Activated CD4-positive, alpha-beta memory T cell treated with anti-CD3 and anti-CD28 coated beads for 36 hours (primary cell): ENCODE measurements around the gene CPZ. TPM values are rescaled to one million over a fixed set of nuclear protein-coding genes. Genes with fewer than 3 reads are reported as not detected.
"Not testable (repeated sequence)": the region's sequence is repeated elsewhere in the genome, so short reads cannot be mapped to it uniquely, and the experiment has no call there.

Experiments
- CTCF ChIA-PET: fragments of 350-600 bp; sonication (Branson Sonifier 250); formaldehyde crosslinking; loops from one replicate; lab custom pipeline; 2021; ENCODE audit warnings: antibody characterized with exemption, inconsistent platforms; lab: Charles Lee
- POLR2A ChIA-PET: fragments of 350-600 bp; sonication (Branson Sonifier 250); formaldehyde crosslinking; loops from one replicate; lab custom pipeline; 2021; ENCODE audit warnings: antibody characterized with exemption; lab: Charles Lee
- DNase-seq: peaks from one replicate; pipeline ENCODE4 v3.0.0-alpha.2; 2020
- H3K27ac Mint-ChIP-seq: one replicate; pipeline ENCODE4 v1.8.0; 2021; ENCODE audit warnings: mixed read lengths
- H3K27me3 Mint-ChIP-seq: one replicate; pipeline ENCODE4 v1.8.0; 2021; ENCODE audit warnings: mixed read lengths
- H3K36me3 Mint-ChIP-seq: one replicate; pipeline ENCODE4 v1.8.0; 2021; ENCODE audit warnings: mixed read lengths
- H3K4me1 Mint-ChIP-seq: one replicate; pipeline ENCODE4 v1.8.0; 2021; ENCODE audit warnings: low read depth, mixed read lengths
- H3K4me3 Mint-ChIP-seq: one replicate; pipeline ENCODE4 v1.8.0; 2021; ENCODE audit warnings: mild to moderate bottlenecking, mixed read lengths
- H3K9me3 Mint-ChIP-seq: one replicate; pipeline ENCODE4 v1.8.0; 2021; ENCODE audit warnings: mixed read lengths
- intact Hi-C: fragments of 100-400 bp; cut with micrococcal nuclease; formaldehyde crosslinking; loops from one replicate; pipeline ENCODE4 v1.15.1; 2023
- total RNA-seq, 2 experiments: library from RNA; stranded (reverse); gene quantifications; one replicate each; pipeline ENCODE4 v1.2.3, GENCODE V29; 2021

The CPZ gene
- total RNA-seq, 2 experiments from 2014 or later: not detected

DNA sequence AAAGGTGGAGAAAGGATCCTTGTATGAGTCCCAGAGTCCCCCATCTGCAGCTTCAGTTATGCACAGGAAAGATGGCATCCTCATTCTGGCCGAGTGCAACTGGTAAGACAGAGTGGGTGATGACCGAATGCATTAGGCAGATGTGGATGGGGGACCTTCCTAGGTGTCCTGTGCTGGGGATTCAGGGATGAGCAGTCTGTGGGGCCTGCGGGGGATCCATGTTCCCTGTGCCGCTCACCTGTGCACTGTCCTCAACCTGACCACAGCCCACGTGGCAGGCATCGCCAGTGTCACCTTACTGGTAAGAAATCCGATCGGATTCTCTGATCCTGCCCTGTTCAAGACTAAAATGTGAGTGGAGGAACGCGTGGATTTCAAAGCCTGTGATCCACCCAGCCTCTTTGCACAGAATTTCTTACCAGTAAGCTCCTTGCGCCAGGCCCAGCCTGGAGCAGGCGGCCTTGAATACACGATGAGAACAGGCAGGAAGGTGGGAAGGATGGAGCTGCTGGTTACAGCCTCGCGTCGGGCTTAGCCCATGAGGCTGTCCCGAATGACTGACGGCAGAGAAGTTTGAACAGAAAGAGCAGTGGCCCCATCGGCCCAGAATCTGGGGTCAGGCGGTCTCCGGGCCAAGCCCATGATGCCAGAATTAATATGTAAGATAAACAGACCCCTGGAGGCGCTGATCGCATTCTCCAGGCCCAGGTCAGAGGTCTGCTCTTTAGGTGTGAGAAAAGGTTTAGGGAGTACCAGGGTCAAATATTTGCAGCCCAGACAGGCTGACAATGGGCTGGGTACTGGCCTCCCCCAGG is 56.5 kb downstream of the CPZ start:
- Mint-ChIP-seq H3K36me3 (no peaks in the 10 kb centered on the region), H3K27ac (no peak overlapping the region), H3K4me3 (no peak overlapping the region), H3K9me3 (peaks cover 3% of the 10 kb centered on the region), H3K4me1 (no peaks in the 10 kb centered on the region), H3K27me3 (no peaks in the 10 kb centered on the region)
- CTCF ChIA-PET: no interaction called here
- intact Hi-C loops: no loop called here
- DNase-seq: no peak
- POLR2A ChIA-PET: no interaction called here

DNA sequence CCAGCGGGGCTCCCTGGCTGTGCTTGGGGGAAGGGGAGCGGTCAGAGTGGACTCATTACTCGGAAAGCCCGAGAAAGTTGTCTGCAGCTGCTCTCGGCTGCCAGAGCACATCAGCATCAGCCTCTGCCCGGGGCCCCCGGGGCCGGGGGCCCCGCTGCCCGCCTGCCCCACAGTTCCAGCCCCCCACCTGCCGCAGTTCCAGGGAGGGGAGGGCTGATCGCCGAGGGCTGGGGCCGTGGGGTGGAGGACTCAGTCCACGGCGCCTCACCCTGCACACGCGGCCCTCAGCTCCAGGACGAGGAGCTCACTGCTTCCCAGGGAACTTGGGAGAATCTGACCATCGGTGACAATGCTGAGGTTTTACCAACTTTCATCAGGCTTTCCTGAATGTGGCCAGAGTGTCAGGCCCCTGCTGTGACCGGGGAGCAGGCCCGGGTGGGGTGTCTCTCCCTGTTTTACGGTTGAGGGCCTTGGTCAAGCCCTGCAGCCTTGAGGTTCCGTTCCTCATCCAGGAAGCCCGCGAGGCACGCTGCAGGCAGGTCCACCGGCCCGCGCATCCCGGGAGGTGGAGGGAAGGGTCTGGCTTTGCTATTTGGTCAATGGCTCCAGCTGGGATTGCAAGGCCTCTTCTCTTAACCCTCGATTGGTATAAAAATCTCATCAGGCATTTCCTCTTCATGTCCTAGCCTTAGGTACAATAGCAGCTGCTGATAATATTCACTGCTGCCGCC is 57.2 kb downstream of the CPZ start:
- H3K4me3 Mint-ChIP-seq: no peak overlapping the region
- no peaks in the 10 kb centered on the region for H3K4me1 Mint-ChIP-seq
- H3K27me3 Mint-ChIP-seq: no peaks in the 10 kb centered on the region
- intact Hi-C loops: no loop called here
- CTCF ChIA-PET: no interaction called here
- peaks cover 8% of the 10 kb centered on the region for H3K9me3 Mint-ChIP-seq
- H3K36me3 Mint-ChIP-seq: no peaks in the 10 kb centered on the region
- POLR2A ChIA-PET: no interaction called here
- no peak for DNase-seq
- no peak overlapping the region for H3K27ac Mint-ChIP-seq

DNA sequence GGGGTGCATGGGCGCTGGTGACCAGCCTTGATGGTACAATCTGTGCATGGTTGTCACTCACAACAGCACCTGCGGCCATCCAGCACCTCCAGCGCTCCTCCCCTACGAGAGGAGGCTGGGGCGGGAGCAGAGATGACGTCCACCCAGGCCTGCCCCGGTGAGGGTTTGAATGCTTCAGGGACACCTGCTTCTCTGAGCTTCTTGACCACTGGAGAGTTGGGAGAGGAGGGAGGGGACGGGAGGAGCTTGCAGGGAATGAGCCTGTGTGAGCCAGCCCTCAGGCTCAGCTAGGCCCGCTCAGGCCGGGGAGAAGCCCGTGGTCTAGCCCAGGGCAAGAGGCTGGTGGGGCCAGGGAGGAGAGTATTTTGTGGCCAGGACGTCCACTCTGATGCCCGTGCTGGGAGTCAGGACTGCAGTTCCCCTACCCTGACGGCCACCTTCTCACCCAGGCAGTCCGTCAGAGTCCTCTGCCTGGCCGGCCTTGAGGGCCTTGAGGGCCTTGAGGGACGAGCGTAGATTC is 59.2 kb downstream of the CPZ start:
- H3K27me3 Mint-ChIP-seq: no peaks in the 10 kb centered on the region
- peaks cover 8% of the 10 kb centered on the region for H3K9me3 Mint-ChIP-seq
- no peak overlapping the region for H3K4me3 Mint-ChIP-seq
- POLR2A ChIA-PET: no interaction called here
- H3K4me1 Mint-ChIP-seq: no peaks in the 10 kb centered on the region
- intact Hi-C loops: no loop called here
- no peak overlapping the region for H3K27ac Mint-ChIP-seq
- no peaks in the 10 kb centered on the region for H3K36me3 Mint-ChIP-seq
- CTCF ChIA-PET: interaction anchor here (0.9 kb wide), 1 partner anchor 44 kb away, joined by 3 read pairs; no protein-coding TSS in a partner anchor
- DNase-seq: no peak

DNA sequence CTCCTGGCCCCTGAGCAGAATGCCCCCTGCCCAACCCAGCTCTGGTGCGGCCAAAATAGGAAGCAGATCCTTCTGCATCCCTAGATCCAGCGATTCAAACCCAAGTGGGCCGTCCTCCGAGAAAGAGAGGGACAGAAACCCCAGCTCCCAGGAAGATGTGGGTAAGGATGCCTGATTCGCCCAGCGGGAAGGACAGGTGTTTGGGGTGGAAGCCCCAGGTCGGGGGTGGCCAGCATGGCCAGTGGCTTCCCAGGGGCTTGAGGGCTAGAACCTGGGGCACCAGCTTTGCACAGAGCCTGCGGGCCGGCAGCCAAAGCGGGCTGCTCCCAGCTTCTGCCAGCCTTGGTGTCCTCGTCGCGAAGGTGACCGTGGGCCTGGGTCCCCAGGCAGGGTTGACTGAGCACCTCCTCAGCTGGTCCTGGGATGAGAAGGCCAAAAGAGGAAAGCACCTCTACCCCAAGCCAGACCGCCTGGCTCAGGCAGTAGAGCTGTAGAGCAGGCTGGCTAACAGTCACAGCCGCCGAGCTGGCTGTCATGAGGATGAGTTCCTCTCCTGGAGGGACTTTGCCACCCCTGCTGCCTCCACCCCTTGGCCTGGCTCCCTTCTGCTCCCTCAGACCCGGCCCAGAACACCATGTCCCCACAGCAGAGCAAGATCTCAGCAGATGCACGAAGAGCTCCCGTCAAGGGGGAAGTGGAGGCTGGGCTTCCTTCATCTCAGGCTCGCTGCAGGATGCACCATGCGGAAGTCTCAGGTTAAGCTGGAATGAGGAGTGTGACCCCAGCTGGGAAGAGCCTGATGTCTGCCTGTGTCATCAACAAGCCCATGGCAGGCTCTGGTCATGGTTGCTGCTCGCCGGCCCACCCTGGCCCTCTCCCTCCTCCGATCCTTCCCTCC is 59.9 kb downstream of the CPZ start:
- no peak for DNase-seq
- intact Hi-C loops: no loop called here
- no peaks in the 10 kb centered on the region for H3K27me3 Mint-ChIP-seq
- H3K4me1 Mint-ChIP-seq: no peaks in the 10 kb centered on the region
- peaks cover 8% of the 10 kb centered on the region for H3K9me3 Mint-ChIP-seq
- no peak overlapping the region for H3K4me3 Mint-ChIP-seq
- H3K27ac Mint-ChIP-seq: no peak overlapping the region
- H3K36me3 Mint-ChIP-seq: no peaks in the 10 kb centered on the region
- ChIA-PET POLR2A (no interaction called here), CTCF (interaction anchor here (0.9 kb wide), 1 partner anchor 45 kb away, joined by 3 read pairs; no protein-coding TSS in a partner anchor)

DNA sequence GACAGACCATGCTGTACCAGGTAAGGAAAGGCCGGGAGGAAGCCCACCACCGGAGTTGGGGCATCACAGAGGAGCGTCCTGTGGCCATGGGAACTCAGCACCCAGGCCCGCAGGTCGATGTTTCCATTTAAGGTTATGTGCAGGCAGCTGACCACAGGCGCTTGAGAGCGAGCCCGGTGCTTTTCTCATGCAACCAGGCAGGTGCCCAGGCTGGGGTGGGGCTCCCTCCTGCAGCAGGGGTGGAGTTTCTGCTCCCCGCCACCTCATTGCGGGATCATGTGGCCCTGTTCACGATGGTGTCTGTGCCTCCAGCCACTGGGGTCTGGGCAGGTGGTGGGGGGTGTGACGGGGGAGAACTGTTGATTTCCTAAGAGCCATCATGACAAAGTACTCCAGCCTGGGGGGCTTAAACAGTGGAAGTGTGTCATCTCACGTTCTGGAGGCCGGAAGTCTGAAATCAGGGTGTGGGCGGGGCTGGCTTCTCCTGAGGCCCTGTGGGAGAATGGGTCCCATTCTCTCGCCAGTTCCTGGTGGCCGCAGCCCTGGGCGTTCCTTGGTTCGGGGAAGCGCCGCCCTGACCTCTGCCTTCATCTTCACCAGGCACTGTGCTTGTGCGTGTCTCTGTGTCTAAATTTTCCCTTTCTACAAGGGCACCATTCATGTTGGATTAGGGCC is 60.9 kb downstream of the CPZ start:
- ChIA-PET CTCF (no interaction called here), POLR2A (no interaction called here)
- H3K27ac Mint-ChIP-seq: no peak overlapping the region
- no peak for DNase-seq
- H3K4me1 Mint-ChIP-seq: no peaks in the 10 kb centered on the region
- intact Hi-C loops: no loop called here
- no peak overlapping the region for H3K4me3 Mint-ChIP-seq
- H3K9me3 Mint-ChIP-seq: peaks cover 8% of the 10 kb centered on the region
- H3K36me3 Mint-ChIP-seq: no peaks in the 10 kb centered on the region
- no peaks in the 10 kb centered on the region for H3K27me3 Mint-ChIP-seq

DNA sequence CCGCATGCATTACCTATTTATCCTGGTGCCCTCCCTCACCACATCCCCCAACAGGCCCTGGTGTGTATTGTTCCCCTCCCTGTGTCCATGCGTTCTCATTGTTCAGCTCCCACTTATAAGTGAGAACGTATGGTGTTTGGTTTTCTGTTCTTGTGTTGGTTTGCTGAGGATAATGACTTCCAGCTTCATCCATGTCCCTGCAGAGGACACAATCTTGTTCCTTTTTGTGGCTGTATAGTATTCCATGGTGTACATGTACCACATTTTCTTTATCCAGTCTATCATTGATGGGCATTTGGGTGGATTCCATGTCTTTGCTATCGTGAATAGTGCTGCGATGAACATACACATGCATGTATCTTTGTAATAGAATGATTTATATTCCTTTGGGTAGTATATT is 61.6 kb downstream of the CPZ start:
- DNase-seq, H3K4me3 Mint-ChIP-seq, intact Hi-C loops, POLR2A ChIA-PET, H3K36me3 Mint-ChIP-seq, H3K27ac Mint-ChIP-seq, H3K4me1 Mint-ChIP-seq, H3K9me3 Mint-ChIP-seq, CTCF ChIA-PET, H3K27me3 Mint-ChIP-seq: not testable (repeated sequence)

DNA sequence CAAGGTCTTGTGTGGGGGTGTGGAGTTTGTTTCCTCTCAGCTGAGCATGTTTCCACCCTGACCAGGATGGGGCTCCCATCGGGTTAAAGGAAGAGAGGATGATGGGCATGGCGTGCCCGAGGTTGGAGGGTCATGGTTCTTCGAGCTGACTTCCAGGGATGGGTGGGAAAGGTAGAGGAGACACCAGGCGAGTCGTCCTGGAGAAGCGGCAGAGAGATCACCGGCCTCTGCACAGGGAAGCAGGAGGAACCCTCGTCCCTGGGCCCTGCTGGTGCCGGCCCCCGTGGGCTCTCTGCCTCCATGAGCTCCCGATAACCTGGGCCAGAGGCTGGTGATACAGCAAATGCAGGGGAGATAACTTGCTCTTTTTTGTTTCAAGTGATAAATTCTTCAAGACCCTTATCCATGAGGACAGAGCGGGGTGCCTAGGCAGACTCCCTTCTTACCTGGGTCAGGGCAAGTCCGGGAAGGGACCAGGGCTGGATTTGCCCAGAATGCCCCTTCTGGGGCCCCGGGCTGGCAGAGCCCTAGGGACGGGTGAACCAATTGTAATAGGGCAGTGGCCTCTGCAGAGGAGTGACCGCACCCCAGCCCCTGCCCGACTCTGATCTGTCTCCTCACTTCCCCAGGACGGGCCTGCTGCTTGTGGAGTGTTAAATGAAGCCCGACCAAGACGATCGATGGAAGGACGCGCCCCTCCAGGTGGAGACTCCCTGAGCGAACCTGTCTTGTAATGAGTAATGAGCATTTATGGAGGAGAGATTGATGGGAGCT is 63.0 kb downstream of the CPZ start:
- H3K4me3 Mint-ChIP-seq: no peak overlapping the region
- intact Hi-C loops: no loop called here
- H3K36me3 Mint-ChIP-seq: no peaks in the 10 kb centered on the region
- H3K27ac Mint-ChIP-seq: no peak overlapping the region
- ChIA-PET CTCF (no interaction called here), POLR2A (no interaction called here)
- no peaks in the 10 kb centered on the region for H3K4me1 Mint-ChIP-seq
- no peak for DNase-seq
- peaks cover 2% of the 10 kb centered on the region for H3K27me3 Mint-ChIP-seq
- peaks cover 8% of the 10 kb centered on the region for H3K9me3 Mint-ChIP-seq

DNA sequence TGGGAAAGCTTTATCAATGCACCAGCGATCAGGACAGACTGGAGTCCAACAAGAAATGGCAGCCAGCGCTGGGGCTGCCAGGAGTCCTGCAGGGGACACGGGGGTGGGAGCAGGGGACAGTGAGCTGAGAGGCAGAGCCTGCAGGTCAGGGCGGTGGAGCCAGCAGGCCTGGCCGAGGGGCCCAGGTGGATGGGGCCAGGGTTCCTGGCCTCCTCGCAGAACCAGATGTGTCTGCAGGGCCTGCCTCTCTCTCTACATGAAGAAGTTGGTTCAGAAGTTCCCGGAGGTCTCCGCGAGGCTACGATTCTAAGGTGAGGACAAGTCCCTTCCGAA is 63.6 kb downstream of the CPZ start:
- H3K4me1 Mint-ChIP-seq: no peaks in the 10 kb centered on the region
- CTCF ChIA-PET: no interaction called here
- H3K27me3 Mint-ChIP-seq: peaks cover 5% of the 10 kb centered on the region
- intact Hi-C loops: no loop called here
- DNase-seq: no peak
- H3K27ac Mint-ChIP-seq: no peak overlapping the region
- POLR2A ChIA-PET: no interaction called here
- no peaks in the 10 kb centered on the region for H3K36me3 Mint-ChIP-seq
- H3K9me3 Mint-ChIP-seq: peaks cover 8% of the 10 kb centered on the region
- H3K4me3 Mint-ChIP-seq: no peak overlapping the region

DNA sequence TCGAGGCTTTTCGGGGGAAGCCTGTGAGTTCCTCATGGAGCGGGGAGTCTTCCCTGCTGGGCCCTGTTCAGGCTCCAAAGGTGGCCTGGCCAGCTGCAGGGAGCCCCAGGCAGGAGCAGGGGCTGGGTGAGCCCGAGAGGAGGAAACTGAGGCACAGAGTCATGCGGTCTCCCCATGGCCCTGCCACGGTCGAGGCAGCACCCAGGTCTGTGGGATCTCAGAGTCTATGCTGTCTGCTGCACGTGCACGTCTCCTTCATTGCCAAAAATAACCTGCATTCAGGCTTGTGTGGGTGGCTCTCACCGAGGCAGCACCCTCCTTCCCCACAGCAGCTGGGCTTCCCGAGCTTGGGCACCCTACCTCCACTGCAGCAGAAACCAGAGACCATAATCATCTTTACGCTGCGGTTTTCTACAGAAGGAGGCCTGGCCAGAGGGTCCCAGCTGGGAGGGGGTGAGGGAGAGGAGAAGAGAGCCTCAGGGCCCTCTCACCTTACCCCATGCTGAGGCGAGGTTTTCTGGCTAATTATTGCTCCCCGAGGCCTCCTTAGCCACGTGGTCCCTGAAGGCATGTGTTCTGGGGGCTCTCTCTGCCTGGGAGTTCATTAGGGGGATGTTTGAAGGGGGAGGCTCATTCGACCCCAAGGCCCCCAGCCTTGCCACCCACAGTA is 64.3 kb downstream of the CPZ start:
- no peaks in the 10 kb centered on the region for H3K36me3 Mint-ChIP-seq
- no peak overlapping the region for H3K4me3 Mint-ChIP-seq
- H3K27ac Mint-ChIP-seq: no peak overlapping the region
- peaks cover 5% of the 10 kb centered on the region for H3K27me3 Mint-ChIP-seq
- peaks cover 8% of the 10 kb centered on the region for H3K9me3 Mint-ChIP-seq
- ChIA-PET POLR2A (no interaction called here), CTCF (no interaction called here)
- intact Hi-C loops: no loop called here
- no peak for DNase-seq
- no peaks in the 10 kb centered on the region for H3K4me1 Mint-ChIP-seq

DNA sequence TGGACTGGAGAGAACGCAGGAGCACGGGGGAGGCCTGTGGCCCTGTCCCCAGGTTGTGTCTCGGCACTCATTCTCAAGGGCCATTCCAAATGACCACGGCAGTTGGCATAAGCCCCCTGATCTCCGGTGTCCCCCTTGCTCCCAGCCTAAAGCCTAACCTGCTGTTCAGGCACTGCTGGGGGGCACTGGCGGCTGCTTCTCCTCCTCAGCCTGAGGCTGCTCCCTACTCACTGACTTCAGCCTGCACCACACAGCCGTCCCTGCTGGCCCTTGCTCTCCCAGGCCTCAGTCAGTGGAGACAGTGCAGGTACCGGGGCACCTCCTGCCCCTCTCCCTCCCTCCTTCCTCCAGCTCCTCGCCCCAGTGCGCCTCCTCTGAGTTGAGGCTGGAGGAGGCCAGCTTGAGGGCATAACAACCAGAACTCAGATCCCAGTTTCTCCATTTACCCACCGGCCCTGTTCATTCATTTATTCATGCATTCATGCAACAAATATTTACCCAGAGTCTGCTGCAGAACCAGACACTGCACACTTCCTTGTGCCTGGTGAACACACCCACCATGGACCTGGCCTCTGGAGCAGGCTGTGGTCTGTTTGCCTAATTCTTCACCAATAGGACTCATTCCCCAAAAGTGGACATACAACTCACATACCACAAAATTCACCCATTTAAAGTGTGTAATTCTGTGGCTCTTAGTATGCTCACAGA is 65.0 kb downstream of the CPZ start:
- Mint-ChIP-seq H3K36me3 (no peaks in the 10 kb centered on the region), H3K9me3 (peaks cover 8% of the 10 kb centered on the region), H3K27ac (no peak overlapping the region), H3K4me3 (no peak overlapping the region), H3K27me3 (peaks cover 8% of the 10 kb centered on the region), H3K4me1 (no peaks in the 10 kb centered on the region)
- intact Hi-C loops: no loop called here
- no peak for DNase-seq
- ChIA-PET CTCF (no interaction called here), POLR2A (no interaction called here)
